K562 (cell line): ENCODE results near the gene WNT3. TPM values are rescaled to one million over a fixed set of nuclear protein-coding genes. Genes with fewer than 3 reads are reported as not detected.

Experiments
- DIDO1 ChIP-seq: fragments of 450-650 bp; IDR thresholded peaks from 2 replicates; pipeline ENCODE4 v1.6.1; 2016; ENCODE audit warnings: low read depth, missing biosample characterization, missing genetic modification characterization
- HNRNPUL1 ChIP-seq: fragments of 200-400 bp; formaldehyde crosslinking; IDR thresholded peaks from 2 replicates; pipeline ENCODE4 v1.6.1; 2017; ENCODE audit warnings: low read length
- KDM1A ChIP-seq, 2 experiments: fragments of 450-650 bp; IDR thresholded peaks; 2 replicates each; pipeline ENCODE4 v1.6.1; 2016; ENCODE audit warnings: mild to moderate bottlenecking in 2 of 2
- KDM4B ChIP-seq, 2 experiments: fragments of 450-650 bp in 1 of 2; sonication (generic) in 1 of 2; IDR thresholded peaks; 2 replicates each; pipeline ENCODE4 v1.6.1; 2016 to 2017; ENCODE audit warnings: borderline replicate concordance in 2 of 2, antibody characterized with exemption in 1 of 2, low read depth in 1 of 2, mild to moderate bottlenecking in 1 of 2
- POLR2B ChIP-seq: fragments of 450-650 bp; IDR thresholded peaks from 2 replicates; pipeline ENCODE4 v1.6.1; 2018; ENCODE audit warnings: low read depth; ENCODE audit not compliant: partially characterized antibody
- TAF1 ChIP-seq: IDR thresholded peaks from 2 replicates; pipeline ENCODE4 v1.6.1; 2011; ENCODE audit warnings: mild to moderate bottlenecking, low read length, moderate library complexity; ENCODE audit not compliant: insufficient read depth, control insufficient read depth, severe bottlenecking; ENCODE audit errors: extremely low read depth
- TBL1XR1 ChIP-seq, 2 experiments: IDR thresholded peaks; 2 replicates each; pipeline ENCODE4 v1.6.1; 2012; ENCODE audit warnings: improper control_type of control experiment in 2 of 2, low read length in 2 of 2, mild to moderate bottlenecking in 1 of 2
- TCF3 ChIP-seq: sonication (generic); formaldehyde crosslinking; IDR thresholded peaks from 2 replicates; pipeline ENCODE4 v1.4.0; 2020; ENCODE audit warnings: mild to moderate bottlenecking, missing genetic modification reagents
- ZNF407 ChIP-seq: fragments of 450-650 bp; IDR thresholded peaks from 2 replicates; pipeline ENCODE4 v1.6.1; 2016; ENCODE audit warnings: low read depth
- ZNF561 ChIP-seq: fragments of 450-650 bp; formaldehyde crosslinking; conservative IDR thresholded peaks from 2 replicates; pipeline ENCODE4 v1.4.0; 2020; ENCODE audit warnings: mild to moderate bottlenecking, moderate library complexity
- ZNF639 ChIP-seq, 2 experiments: fragments of 200-800 bp in 1 of 2; sonication (Bioruptor generic) in 1 of 2; sonication (generic) in 1 of 2; formaldehyde crosslinking in 1 of 2; IDR thresholded peaks in 1 of 2; conservative IDR thresholded peaks in 1 of 2; 2 replicates each; pipeline versions ENCODE4 v1.5.0 to v1.6.1; 2016 to 2020; ENCODE audit warnings: missing compliant biosample characterization in 1 of 2, missing genetic modification characterization in 1 of 2, missing genetic modification reagents in 1 of 2
- polyA plus RNA-seq, 8 experiments: library from polyadenylated mRNA; depleted of rRNA in 4 of 8; stranded (reverse) in 5 of 8; unstranded in 3 of 8; fragments of >200 nt; fragmentation: Nextera tagmentation in 2 of 8; fragmentation: Illumina TruSeq in 1 of 8; extraction: Ambion mirVana in 2 of 8; extraction: Trizol in 1 of 8; gene quantifications; 2 replicates each; pipeline versions ENCODE4 v1.2.1 to v1.2.3, GENCODE V29; 2011 to 2014; ENCODE audit warnings: inconsistent platforms in 1 of 8, missing spikeins in 1 of 8
- total RNA-seq, 7 experiments: library from RNA; depleted of rRNA in 6 of 7; stranded (reverse); fragments of >200 nt in 6 of 7; fragmentation: Illumina TruSeq in 2 of 7; extraction: Trizol in 2 of 7; gene quantifications; 2 replicates each; pipeline versions ENCODE4 v1.2.1 to v1.2.3, GENCODE V29; 2011 to 2021; ENCODE audit warnings: low replicate concordance in 1 of 7
- TF ChIP-seq, protein P1 (sequence below): fragments of 450-650 bp; IDR thresholded peaks from 2 replicates; pipeline ENCODE4 v1.6.1; 2016; ENCODE audit warnings: mild to moderate bottlenecking

WNT3 gene
- total and polyA plus RNA-seq, 9 of the 15 experiments (the other 6 are each of a cell fraction or from before 2014, with no cell fraction given) = 1.5 to 6.1 (median 3.3) TPM

- TF ChIP-seq ZNF639 (CRISPR knock-in tag; conservative IDR thresholded peaks at IDR 0.05 in 1 of 2, IDR thresholded peaks at IDR 0.05 in 1 of 2) = peak in 1 of 2 experiments; percentile 24; a peak in 1 of 4 replicates
- no peak for TF ChIP-seq HNRNPUL1
- TF ChIP-seq DIDO1 (tag) = no peak
- TF ChIP-seq ZNF407 = no peak
- TF ChIP-seq TCF3 (CRISPR knock-in tag) = peak; percentile 77
- no peak for TF ChIP-seq ZNF561 (CRISPR knock-in tag)
- no peak for TF ChIP-seq POLR2B
- no peak for TF ChIP-seq KDM4B (IDR thresholded peaks at IDR 0.05; ENCODE audit: borderline replicate concordance in 2 of 2, low read depth in 1 of 2)
- TF ChIP-seq, protein P1, sequence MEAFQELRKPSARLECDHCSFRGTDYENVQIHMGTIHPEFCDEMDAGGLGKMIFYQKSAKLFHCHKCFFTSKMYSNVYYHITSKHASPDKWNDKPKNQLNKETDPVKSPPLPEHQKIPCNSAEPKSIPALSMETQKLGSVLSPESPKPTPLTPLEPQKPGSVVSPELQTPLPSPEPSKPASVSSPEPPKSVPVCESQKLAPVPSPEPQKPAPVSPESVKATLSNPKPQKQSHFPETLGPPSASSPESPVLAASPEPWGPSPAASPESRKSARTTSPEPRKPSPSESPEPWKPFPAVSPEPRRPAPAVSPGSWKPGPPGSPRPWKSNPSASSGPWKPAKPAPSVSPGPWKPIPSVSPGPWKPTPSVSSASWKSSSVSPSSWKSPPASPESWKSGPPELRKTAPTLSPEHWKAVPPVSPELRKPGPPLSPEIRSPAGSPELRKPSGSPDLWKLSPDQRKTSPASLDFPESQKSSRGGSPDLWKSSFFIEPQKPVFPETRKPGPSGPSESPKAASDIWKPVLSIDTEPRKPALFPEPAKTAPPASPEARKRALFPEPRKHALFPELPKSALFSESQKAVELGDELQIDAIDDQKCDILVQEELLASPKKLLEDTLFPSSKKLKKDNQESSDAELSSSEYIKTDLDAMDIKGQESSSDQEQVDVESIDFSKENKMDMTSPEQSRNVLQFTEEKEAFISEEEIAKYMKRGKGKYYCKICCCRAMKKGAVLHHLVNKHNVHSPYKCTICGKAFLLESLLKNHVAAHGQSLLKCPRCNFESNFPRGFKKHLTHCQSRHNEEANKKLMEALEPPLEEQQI = no peak
- peak; percentile 86 for TF ChIP-seq TAF1
- TF ChIP-seq TBL1XR1 (IDR thresholded peaks at IDR 0.05; ENCODE audit: low read length in 2 of 2) = 0 out of 4 replicates have a peak, but pooled peaks of 1 of the 2 experiments have one; percentile 16
- TF ChIP-seq KDM1A (IDR thresholded peaks at IDR 0.05) = no peak
These were observed 702 bp upstream of the WNT3 start (continued) for GRCh38 chr17:46818929-46819859.
